H1 (cell line): ENCODE measurements around the gene OOEP. TPM values are rescaled to one million over a fixed set of nuclear protein-coding genes. Genes with fewer than 3 reads are reported as not detected.

Experiments used
- CTCF ChIA-PET: fragments of 300-600 bp; sonication (Branson Sonifier 250); formaldehyde crosslinking; loops from one replicate; lab custom pipeline; 2021; ENCODE audit not compliant: partially characterized antibody; lab: Charles Lee
- POLR2A ChIA-PET: fragments of 300-600 bp; sonication (Branson Sonifier 250); formaldehyde crosslinking; loops from one replicate; lab custom pipeline; 2021; ENCODE audit warnings: inconsistent platforms; ENCODE audit not compliant: partially characterized antibody; lab: Charles Lee
- DNase-seq, 2 experiments: peaks; one replicate each; pipeline versions ENCODE4 v3.0.0 to v3.0.0-alpha.2; 2010 to 2022; ENCODE audit warnings: low spot score in 2 of 2, low read depth in 1 of 2, mixed read lengths in 1 of 2
- FAIRE-seq: peaks from 2 replicates; lab custom pipeline; 2011; peaks lifted over from hg19 to GRCh38; lab: Jason Lieb, UNC
- H2AFZ ChIP-seq: 2 replicates; pipeline ENCODE4 v1.8.1; 2012; ENCODE audit warnings: low read length, inconsistent platforms
- H2AK5ac ChIP-seq: 2 replicates; pipeline ENCODE4 v1.6.1; 2013; ENCODE audit warnings: low read depth, low read length
- H2BK120ac ChIP-seq: replicated peaks from 2 replicates; pipeline ENCODE3; 2013; ENCODE audit warnings: low read depth, low read length, inconsistent platforms
- H2BK12ac ChIP-seq: 2 replicates; pipeline ENCODE4 v1.6.1; 2013; ENCODE audit warnings: low read depth, low read length
- H2BK15ac ChIP-seq: 2 replicates; pipeline ENCODE4 v1.6.1; 2013; ENCODE audit warnings: low read length
- H2BK20ac ChIP-seq: 2 replicates; pipeline ENCODE4 v1.6.1; 2013; ENCODE audit warnings: low read length
- H2BK5ac ChIP-seq: 2 replicates; pipeline ENCODE4 v1.6.1; 2013; ENCODE audit warnings: low read depth, low read length
- H3K14ac ChIP-seq: 2 replicates; pipeline ENCODE4 v1.6.1; 2013; ENCODE audit warnings: inconsistent platforms; ENCODE audit not compliant: insufficient read length
- H3K18ac ChIP-seq: 2 replicates; pipeline ENCODE4 v1.6.1; 2013; ENCODE audit warnings: low read length; ENCODE audit errors: extremely low read depth
- H3K23ac ChIP-seq: 2 replicates; pipeline ENCODE4 v1.6.1; 2013; ENCODE audit warnings: inconsistent platforms; ENCODE audit not compliant: insufficient read length
- H3K23me2 ChIP-seq: 2 replicates; pipeline ENCODE4 v1.6.1; 2013; ENCODE audit warnings: low read depth, low read length
- H3K27ac ChIP-seq: 2 replicates; pipeline ENCODE4 v1.6.1; 2011; ENCODE audit warnings: low read depth, low read length, inconsistent platforms
- H3K27me3 ChIP-seq, 4 experiments: replicated peaks in 1 of 4; 1 replicate in 1 of 4; 2 replicates in 3 of 4; pipeline versions ENCODE4 v1.6.1 to v1.8.1; 2011 to 2013; ENCODE audit warnings: low read length in 3 of 4, mild to moderate bottlenecking in 3 of 4, inconsistent platforms in 2 of 4, mixed read lengths in 2 of 4, moderate library complexity in 1 of 4; ENCODE audit not compliant: control insufficient read depth in 3 of 4, insufficient read depth in 3 of 4; ENCODE audit errors: extremely low read depth in 1 of 4
- H3K36me3 ChIP-seq, 4 experiments: 2 replicates each; pipeline versions ENCODE4 v1.6.1 to v1.8.1; 2011 to 2013; ENCODE audit warnings: mild to moderate bottlenecking in 4 of 4, low read length in 3 of 4, moderate library complexity in 2 of 4, control low read depth in 1 of 4, inconsistent platforms in 1 of 4; ENCODE audit not compliant: insufficient read depth in 4 of 4, control insufficient read depth in 2 of 4
- H3K4ac ChIP-seq: replicated peaks from 2 replicates; pipeline ENCODE3; 2013; ENCODE audit warnings: low read length, low read depth, mixed read lengths, inconsistent platforms; ENCODE audit not compliant: insufficient read length
- H3K4me1 ChIP-seq, 4 experiments: replicated peaks in 1 of 4; 1 replicate in 1 of 4; 2 replicates in 3 of 4; pipeline versions ENCODE4 v1.6.1 to v1.8.1; 2011 to 2013; ENCODE audit warnings: low read length in 3 of 4, inconsistent platforms in 2 of 4, mixed read lengths in 1 of 4; ENCODE audit not compliant: insufficient read depth in 4 of 4, control insufficient read depth in 3 of 4
- H3K4me2 ChIP-seq, 2 experiments: 2 replicates each; pipeline versions ENCODE4 v1.6.1 to v1.8.1; 2011 to 2013; ENCODE audit warnings: low read depth in 2 of 2, low read length in 2 of 2, control low read depth in 1 of 2, inconsistent platforms in 1 of 2, mild to moderate bottlenecking in 1 of 2; ENCODE audit not compliant: insufficient read depth in 1 of 2
- H3K4me3 ChIP-seq, 4 experiments: fragments of 200-600, 300-600 bp in 1 of 4; sonication (generic), shearing (Covaris generic), sonication (Bioruptor Twin) in 1 of 4; 2 replicates each; pipeline versions ENCODE4 v1.5.1 to v1.8.1; 2011 to 2016; ENCODE audit warnings: low read length in 4 of 4, low read depth in 3 of 4, control low read depth in 2 of 4, inconsistent platforms in 2 of 4, mild to moderate bottlenecking in 2 of 4, mixed read lengths in 1 of 4, moderate library complexity in 1 of 4; ENCODE audit not compliant: insufficient read depth in 2 of 4; ENCODE audit errors: extremely low read depth in 1 of 4
- H3K56ac ChIP-seq: replicated peaks from 2 replicates; pipeline ENCODE3; 2013; ENCODE audit warnings: low read depth, mild to moderate bottlenecking, mixed read lengths, low read length, inconsistent platforms; ENCODE audit not compliant: insufficient read length
- H3K79me1 ChIP-seq: 2 replicates; pipeline ENCODE4 v1.6.1; 2013; ENCODE audit warnings: low read depth, low read length, control low read depth
- H3K79me2 ChIP-seq, 2 experiments: 2 replicates each; pipeline versions ENCODE4 v1.6.1 to v1.8.1; 2012 to 2013; ENCODE audit warnings: low read length in 2 of 2, mild to moderate bottlenecking in 2 of 2, inconsistent platforms in 1 of 2; ENCODE audit not compliant: insufficient read depth in 2 of 2, control insufficient read depth in 1 of 2
- H3K9ac ChIP-seq, 4 experiments: replicated peaks in 1 of 4; 1 replicate in 1 of 4; 2 replicates in 3 of 4; pipeline versions ENCODE4 v1.6.1 to v1.8.1; 2011 to 2013; ENCODE audit warnings: low read depth in 3 of 4, low read length in 3 of 4, control low read depth in 2 of 4, mild to moderate bottlenecking in 2 of 4, moderate library complexity in 2 of 4, inconsistent platforms in 1 of 4; ENCODE audit errors: extremely low read depth in 1 of 4
- H3K9me3 ChIP-seq, 2 experiments: 2 replicates each; pipeline versions ENCODE4 v1.6.1 to v1.8.1; 2012 to 2013; ENCODE audit warnings: mild to moderate bottlenecking in 2 of 2, moderate library complexity in 2 of 2, control low read depth in 1 of 2, inconsistent platforms in 1 of 2, low read depth in 1 of 2, low read length in 1 of 2, mixed read lengths in 1 of 2; ENCODE audit not compliant: insufficient read depth in 2 of 2
- H4K20me1 ChIP-seq, 2 experiments: replicated peaks in 1 of 2; 2 replicates each; pipeline versions ENCODE3 to v1.8.1; 2011 to 2013; ENCODE audit warnings: inconsistent platforms in 2 of 2, low read length in 2 of 2, mild to moderate bottlenecking in 1 of 2; ENCODE audit not compliant: insufficient read depth in 2 of 2, control insufficient read depth in 1 of 2
- H4K5ac ChIP-seq: 2 replicates; pipeline ENCODE4 v1.6.1; 2013; ENCODE audit warnings: low read length, low read depth, mixed read lengths, inconsistent platforms; ENCODE audit not compliant: insufficient read length
- H4K8ac ChIP-seq: 2 replicates; pipeline ENCODE4 v1.8.0; 2013; ENCODE audit warnings: mild to moderate bottlenecking, moderate library complexity, low read length, inconsistent platforms; ENCODE audit not compliant: insufficient read depth; ENCODE audit errors: extremely low read depth
- H4K91ac ChIP-seq: replicated peaks from 2 replicates; pipeline ENCODE3; 2013; ENCODE audit warnings: low read length, mixed read lengths, inconsistent platforms; ENCODE audit not compliant: insufficient read length
- POU5F1 ChIP-seq: IDR thresholded peaks from 2 replicates; pipeline ENCODE4 v1.6.1; 2011; ENCODE audit warnings: low read depth, mild to moderate bottlenecking, low read length, moderate library complexity
- WGBS, 2 experiments: shearing (Covaris generic) in 1 of 2; methylation state at CpG; one replicate each; pipeline versions ENCODE4 v1.1.6 to v1.1.7; 2013 to 2015; ENCODE audit warnings: low lambda C conversion rate in 2 of 2, mixed read lengths in 2 of 2, inconsistent platforms in 1 of 2, low coverage in 1 of 2, missing lambda C conversion rate in 1 of 2; ENCODE audit not compliant: insufficient replicate concordance in 2 of 2, insufficient coverage in 1 of 2, insufficient read length in 1 of 2; ENCODE audit errors: extremely low coverage in 1 of 2, missing lambda C conversion rate in 1 of 2; 5-methylcytosine and 5-hydroxymethylcytosine counted together
- polyA plus RNA-seq, 7 experiments: library from polyadenylated mRNA; depleted of rRNA in 3 of 7; stranded (reverse) in 5 of 7; unstranded in 2 of 7; fragments of >200 nt in 5 of 7; fragments of 200-250 nt in 2 of 7; gene quantifications; 1 replicate in 5 of 7; 2 replicates in 1 of 7; 4 replicates in 1 of 7; pipeline versions ENCODE4 v1.2.1 to v1.2.3, GENCODE V29; 2011 to 2013; ENCODE audit warnings: missing spikeins in 2 of 7, mixed read lengths in 2 of 7
- total RNA-seq: library from RNA; stranded (reverse); fragmentation: NEBNext Ultra II Directional; extraction: Animal tissue kit (Norgen Biotek cat#: 25700); gene quantifications from 2 replicates; pipeline ENCODE4 v1.2.1, GENCODE V29; 2021

Gene OOEP
- total and polyA plus RNA-seq, 2 of the 8 experiments (the other 6 are each of a cell fraction or from before 2014, with no cell fraction given): 0.20 to 0.41 TPM

DNA sequence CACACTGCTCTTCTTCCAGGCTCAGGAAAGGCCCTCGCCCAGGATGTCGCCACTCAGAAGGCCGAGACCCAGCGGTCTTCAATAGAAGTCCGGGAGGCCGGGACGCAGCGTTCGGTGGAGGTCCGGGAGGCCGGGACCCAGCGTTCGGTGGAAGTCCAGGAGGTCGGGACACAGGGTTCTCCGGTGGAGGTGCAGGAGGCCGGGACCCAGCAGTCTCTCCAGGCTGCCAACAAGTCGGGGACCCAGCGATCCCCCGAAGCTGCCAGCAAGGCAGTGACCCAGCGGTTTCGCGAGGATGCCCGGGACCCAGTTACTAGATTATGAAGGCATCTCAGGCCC lies 6.2 kb downstream of the OOEP start:
- Histone ChIP-seq H3K9me3 (no peaks in the 10 kb centered on the region; a peak in 1 of 4 replicates), H2BK15ac (no peak overlapping the region), H2AK5ac (no peak overlapping the region), H4K5ac (no peak overlapping the region), H2BK5ac (no peak overlapping the region), H3K4me1 (peaks cover 0 to 6% (median 2%) of the 10 kb centered on the region in 4 experiments; a peak in 3 of 7 replicates), H3K9ac (no peak overlapping the region), H3K4me2 (no peak overlapping the region), H3K36me3 (no peaks in the 10 kb centered on the region), H4K8ac (no peak overlapping the region; the same call in 1 of the 2 replicates), H3K23ac (no peak overlapping the region), H3K79me2 (no peaks in the 10 kb centered on the region), H2BK120ac (no peak overlapping the region), H2BK20ac (no peak overlapping the region), H3K14ac (no peak overlapping the region), H3K4ac (no peak overlapping the region), H3K56ac (no peak overlapping the region), H3K27me3 (no peaks in the 10 kb centered on the region), H2BK12ac (no peak overlapping the region), H3K23me2 (no peaks in the 10 kb centered on the region), H3K79me1 (no peaks in the 10 kb centered on the region), H3K27ac (no peak overlapping the region), H3K4me3 (no peak overlapping the region)
- FAIRE-seq: no peak
- ChIA-PET POLR2A (no interaction called here), CTCF (no interaction called here)
- WGBS, 2 experiments: 90% methylated on average over 23 of the region's 23 CpGs; no CpG with 5 or more reads in 1 of the 2 experiments
- DNase-seq: no peak
- no peak for TF ChIP-seq POU5F1
- TF ChIP-seq, all 59 proteins: peak for 0
- Histone ChIP-seq H2AFZ (no peak overlapping the region), H4K20me1 (no peaks in the 10 kb centered on the region), H3K18ac (no peak overlapping the region), H4K91ac (no peak overlapping the region)
